HepG2 (cell line): Measurements from ENCODE around the gene CCDC57. TPM values are rescaled to one million over a fixed set of nuclear protein-coding genes. Genes with fewer than 3 reads are reported as not detected.

Experiments
- BORCS8-MEF2B ChIP-seq: sonication (generic); formaldehyde crosslinking; IDR thresholded peaks from 2 replicates; pipeline ENCODE4 v1.8.0; 2022; ENCODE audit warnings: mild to moderate bottlenecking, missing genetic modification reagents
- FOXJ3 ChIP-seq: sonication (generic); formaldehyde crosslinking; IDR thresholded peaks from 2 replicates; pipeline ENCODE4 v1.4.0; 2020; ENCODE audit warnings: missing genetic modification reagents, mild to moderate bottlenecking, borderline replicate concordance
- IRF9 ChIP-seq: sonication (generic); formaldehyde crosslinking; IDR thresholded peaks from 2 replicates; pipeline ENCODE4 v1.8.0; 2022; ENCODE audit warnings: missing genetic modification reagents, mild to moderate bottlenecking, borderline replicate concordance
- MXD4 ChIP-seq: IDR thresholded peaks from 2 replicates; pipeline ENCODE4 v1.6.1; 2016; ENCODE audit warnings: mild to moderate bottlenecking, missing biosample characterization, missing genetic modification reagents
- POLR2A ChIP-seq, 2 experiments: IDR thresholded peaks; 2 replicates each; pipeline ENCODE4 v1.6.1; 2011; ENCODE audit warnings: low read depth in 2 of 2, low read length in 2 of 2, mild to moderate bottlenecking in 1 of 2, moderate library complexity in 1 of 2; ENCODE audit not compliant: insufficient read depth in 1 of 2
- RAD51 ChIP-seq: fragments of 450-650 bp; IDR thresholded peaks from 2 replicates; pipeline ENCODE4 v1.6.1; 2016; ENCODE audit warnings: borderline replicate concordance
- REL ChIP-seq: sonication (generic); formaldehyde crosslinking; conservative IDR thresholded peaks from 2 replicates; pipeline ENCODE4 v1.8.0; 2022; ENCODE audit warnings: mild to moderate bottlenecking, missing genetic modification reagents, moderate library complexity
- SOX13 ChIP-seq, 3 experiments: fragments of 450-650 bp in 1 of 3; sonication (generic) in 1 of 3; formaldehyde crosslinking in 1 of 3; IDR thresholded peaks in 2 of 3; conservative IDR thresholded peaks in 1 of 3; 2 replicates each; pipeline versions ENCODE4 v1.5.0 to v1.6.1; 2016 to 2020; ENCODE audit warnings: antibody characterized with exemption in 1 of 3, mild to moderate bottlenecking in 1 of 3, missing compliant biosample characterization in 1 of 3, missing genetic modification reagents in 1 of 3, moderate library complexity in 1 of 3
- TFDP1 ChIP-seq: IDR thresholded peaks from 2 replicates; pipeline ENCODE4 v1.6.1; 2016; ENCODE audit warnings: missing compliant biosample characterization, missing genetic modification reagents, borderline replicate concordance
- U2AF2 ChIP-seq: fragments of 200-400 bp; formaldehyde crosslinking; IDR thresholded peaks from 2 replicates; pipeline ENCODE4 v1.6.1; 2017; ENCODE audit warnings: low read depth, mild to moderate bottlenecking, low read length
- ZFY ChIP-seq: sonication (generic); formaldehyde crosslinking; IDR thresholded peaks from 2 replicates; pipeline ENCODE4 v1.4.0; 2020; ENCODE audit warnings: missing genetic modification reagents
- ZFYVE20 ChIP-seq: sonication (generic); formaldehyde crosslinking; IDR thresholded peaks from 2 replicates; pipeline ENCODE4 v1.8.0; 2023; ENCODE audit warnings: low read depth, mild to moderate bottlenecking, moderate library complexity, missing genetic modification reagents, borderline replicate concordance
- ZNF282 ChIP-seq: fragments of 450-650 bp; IDR thresholded peaks from 2 replicates; pipeline ENCODE4 v1.6.1; 2018; ENCODE audit not compliant: partially characterized antibody
- ZNF557 ChIP-seq: sonication (generic); formaldehyde crosslinking; IDR thresholded peaks from 2 replicates; pipeline ENCODE4 v1.4.0; 2020; ENCODE audit warnings: missing genetic modification reagents
- ZNF878 ChIP-seq: sonication (generic); formaldehyde crosslinking; IDR thresholded peaks from 2 replicates; pipeline ENCODE4 v1.8.1; 2023; ENCODE audit warnings: mild to moderate bottlenecking, missing genetic modification reagents, moderate library complexity
- polyA plus RNA-seq, 8 experiments: library from polyadenylated mRNA; depleted of rRNA in 3 of 8; stranded (reverse) in 7 of 8; unstranded in 1 of 8; fragments of >200 nt; fragmentation: Illumina TruSeq in 4 of 8; extraction: Trizol in 4 of 8; gene quantifications; 2 replicates each; pipeline versions ENCODE4 v1.2.1 to v1.2.3, GENCODE V29; 2011 to 2016; ENCODE audit warnings: low read depth in 4 of 8, missing spikeins in 1 of 8, mixed read lengths in 1 of 8; ENCODE audit not compliant: insufficient read depth in 1 of 8
- total RNA-seq, 5 experiments: library from RNA; depleted of rRNA; stranded (reverse); fragments of >200 nt; fragmentation: Illumina TruSeq; extraction: Trizol; gene quantifications; 2 replicates each; pipeline ENCODE4 v1.2.3, GENCODE V29; 2016; ENCODE audit warnings: low read depth in 1 of 5
- TF ChIP-seq, protein P1 (sequence below): sonication (generic); formaldehyde crosslinking; IDR thresholded peaks from 2 replicates; pipeline ENCODE4 v1.4.0; 2020; ENCODE audit warnings: mild to moderate bottlenecking, missing genetic modification reagents

CCDC57 gene
- total and polyA plus RNA-seq, 2 of the 13 experiments (the other 11 are each of a cell fraction or from before 2014, with no cell fraction given): 59.3 to 59.9 TPM

- TF ChIP-seq BORCS8-MEF2B (no peak), ZNF878 (no peak), ZFYVE20 (no peak), ZNF557 (CRISPR knock-in tag) (no peak), ZNF282 (no peak), TFDP1 (CRISPR knock-in tag) (no peak), FOXJ3 (CRISPR knock-in tag) (no peak), IRF9 (CRISPR knock-in tag) (0 out of 2 replicates have a peak, but pooled peaks have one; percentile 22), REL (CRISPR knock-in tag) (no peak), SOX13 (IDR thresholded peaks at IDR 0.05) (no peak), SOX13 (CRISPR knock-in tag; conservative IDR thresholded peaks at IDR 0.05 in 1 of 2, IDR thresholded peaks at IDR 0.05 in 1 of 2) (0 out of 4 replicates have a peak, but pooled peaks of 1 of the 2 experiments have one; percentile 24), RAD51 (no peak), MXD4 (CRISPR knock-in tag) (no peak), ZFY (CRISPR knock-in tag) (no peak; the same call in 1 of the 2 replicates), POLR2A (IDR thresholded peaks at IDR 0.05; ENCODE audit: insufficient read depth in 1 of 2, low read depth in 2 of 2, low read length in 2 of 2) (peak in 1 of 2 experiments; percentile 19; a peak in 1 of 4 replicates), U2AF2 (no peak)
- TF ChIP-seq, protein P1, sequence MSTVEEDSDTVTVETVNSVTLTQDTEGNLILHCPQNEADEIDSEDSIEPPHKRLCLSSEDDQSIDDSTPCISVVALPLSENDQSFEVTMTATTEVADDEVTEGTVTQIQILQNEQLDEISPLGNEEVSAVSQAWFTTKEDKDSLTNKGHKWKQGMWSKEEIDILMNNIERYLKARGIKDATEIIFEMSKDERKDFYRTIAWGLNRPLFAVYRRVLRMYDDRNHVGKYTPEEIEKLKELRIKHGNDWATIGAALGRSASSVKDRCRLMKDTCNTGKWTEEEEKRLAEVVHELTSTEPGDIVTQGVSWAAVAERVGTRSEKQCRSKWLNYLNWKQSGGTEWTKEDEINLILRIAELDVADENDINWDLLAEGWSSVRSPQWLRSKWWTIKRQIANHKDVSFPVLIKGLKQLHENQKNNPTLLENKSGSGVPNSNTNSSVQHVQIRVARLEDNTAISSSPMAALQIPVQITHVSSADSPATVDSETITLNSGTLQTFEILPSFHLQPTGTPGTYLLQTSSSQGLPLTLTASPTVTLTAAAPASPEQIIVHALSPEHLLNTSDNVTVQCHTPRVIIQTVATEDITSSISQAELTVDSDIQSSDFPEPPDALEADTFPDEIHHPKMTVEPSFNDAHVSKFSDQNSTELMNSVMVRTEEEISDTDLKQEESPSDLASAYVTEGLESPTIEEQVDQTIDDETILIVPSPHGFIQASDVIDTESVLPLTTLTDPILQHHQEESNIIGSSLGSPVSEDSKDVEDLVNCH (CRISPR knock-in tag): no peak
- TF ChIP-seq, all 625 proteins: peak for 9
Measured at GRCh38 chr17:82249896-82250581, 37.4 kb upstream of the CCDC57 start (continued).
